Ascending aorta (tissue), 2 donors: ENCODE data around the gene CLSTN2. TPM values are rescaled to one million over a fixed set of nuclear protein-coding genes. Genes with fewer than 3 reads are reported as not detected.

Source experiments
- DNase-seq, 2 donors: peaks; one replicate each; pipeline ENCODE4 v3.0.0-alpha.2; 2019; ENCODE audit warnings: low spot score in 2 of 2
- H3K27ac ChIP-seq, 2 donors: fragments of 200-600 bp; sonication (generic); one replicate each; pipeline ENCODE4 v1.5.1; 2016 to 2017; ENCODE audit warnings: mild to moderate bottlenecking in 1 of 2
- H3K27me3 ChIP-seq: fragments of 200-600 bp; sonication (generic); one replicate; pipeline ENCODE4 v1.5.1; 2017
- H3K36me3 ChIP-seq, 2 donors: fragments of 200-600 bp; sonication (generic); one replicate each; pipeline ENCODE4 v1.5.1; 2016
- H3K4me1 ChIP-seq, 2 donors: fragments of 200-600 bp; sonication (generic); one replicate each; pipeline ENCODE4 v1.5.1; 2016 to 2017; ENCODE audit warnings: mild to moderate bottlenecking in 1 of 2
- H3K4me3 ChIP-seq, 2 donors: fragments of 200-600 bp; sonication (generic); one replicate each; pipeline ENCODE4 v1.5.1; 2016 to 2017; ENCODE audit warnings: mild to moderate bottlenecking in 1 of 2
- H3K9me3 ChIP-seq, 2 donors: fragments of 200-600 bp; sonication (generic); one replicate each; pipeline ENCODE4 v1.5.1; 2016
- CTCF ChIP-seq, 3 experiments: fragments of 200-600 bp in 2 of 3; fragments of 450-650 bp in 1 of 3; sonication (generic) in 2 of 3; IDR thresholded peaks; one replicate each; pipeline ENCODE4 v1.5.1; 2016 to 2019; ENCODE audit warnings: antibody characterized with exemption in 3 of 3, mild to moderate bottlenecking in 1 of 3, moderate library complexity in 1 of 3
- intact Hi-C: fragments of 100-400 bp; cut with DNase I; formaldehyde crosslinking; loops from one replicate; pipeline ENCODE4 v1.15.1; 2023
- total RNA-seq: library from RNA; depleted of rRNA; stranded (reverse); fragments of >200 nt; gene quantifications from one replicate; pipeline ENCODE4 v1.1.0, GENCODE V29; 2016

CLSTN2 gene
- total RNA-seq, 1 donor from 2014 or later = 65.8 TPM

GRCh38 chr3:139894643-139894989 is 40.4 kb upstream of the CLSTN2 start:
- intact Hi-C loops = no loop called here

GRCh38 chr3:139897759-139898158 is 37.2 kb upstream of the CLSTN2 start:
- intact Hi-C loops = no loop called here
- H3K27ac ChIP-seq = no peak overlapping the region

More at GRCh38 chr3:139894643-139894989, 40.4 kb upstream of the CLSTN2 start:
- H3K27me3 ChIP-seq = no peaks in the 10 kb centered on the region
- DNase-seq = no peak
- no peak overlapping the region for H3K4me3 ChIP-seq
- H3K9me3 ChIP-seq = no peaks in the 10 kb centered on the region
- no peaks in the 10 kb centered on the region for H3K4me1 ChIP-seq
- no peaks in the 10 kb centered on the region for H3K36me3 ChIP-seq
- peak overlapping the region in 1 of 2 donors; percentile 28 for H3K27ac ChIP-seq
- TF ChIP-seq CTCF (IDR thresholded peaks at IDR 0.05) = no peak

GRCh38 chr3:139906418-139906817 is 28.6 kb upstream of the CLSTN2 start:
- Histone ChIP-seq H3K4me1 (no peaks in the 10 kb centered on the region), H3K27ac (no peak overlapping the region), H3K9me3 (no peaks in the 10 kb centered on the region), H3K36me3 (no peaks in the 10 kb centered on the region), H3K4me3 (no peak overlapping the region), H3K27me3 (no peaks in the 10 kb centered on the region)
- no peak for TF ChIP-seq CTCF (IDR thresholded peaks at IDR 0.05)
- DNase-seq = no peak
- intact Hi-C loops = no loop called here

More at GRCh38 chr3:139897759-139898158, 37.2 kb upstream of the CLSTN2 start:
- DNase-seq = no peak
- Histone ChIP-seq H3K4me1 (no peaks in the 10 kb centered on the region), H3K4me3 (no peak overlapping the region), H3K27me3 (no peaks in the 10 kb centered on the region), H3K9me3 (no peaks in the 10 kb centered on the region), H3K36me3 (no peaks in the 10 kb centered on the region)
- no peak for TF ChIP-seq CTCF (IDR thresholded peaks at IDR 0.05)

GRCh38 chr3:139909811-139910210 is 25.2 kb upstream of the CLSTN2 start:
- intact Hi-C loops = no loop called here
- Histone ChIP-seq H3K27me3 (no peaks in the 10 kb centered on the region), H3K27ac (no peak overlapping the region), H3K9me3 (no peaks in the 10 kb centered on the region), H3K4me3 (no peak overlapping the region), H3K36me3 (no peaks in the 10 kb centered on the region), H3K4me1 (no peaks in the 10 kb centered on the region)
- no peak for TF ChIP-seq CTCF (IDR thresholded peaks at IDR 0.05)
- DNase-seq = no peak

- no peaks in the 10 kb centered on the region for H3K27me3 ChIP-seq
- H3K4me3 ChIP-seq = no peak overlapping the region
- no peaks in the 10 kb centered on the region for H3K9me3 ChIP-seq
- intact Hi-C loops = no loop called here
- H3K4me1 ChIP-seq = no peaks in the 10 kb centered on the region
- no peak for DNase-seq
- H3K27ac ChIP-seq = no peak overlapping the region
- no peaks in the 10 kb centered on the region for H3K36me3 ChIP-seq
- TF ChIP-seq CTCF (IDR thresholded peaks at IDR 0.05) = no peak
Measured at GRCh38 chr3:139916271-139916670, 18.7 kb upstream of the CLSTN2 start.

- H3K9me3 ChIP-seq = no peaks in the 10 kb centered on the region
- no peaks in the 10 kb centered on the region for H3K4me1 ChIP-seq
- no peaks in the 10 kb centered on the region for H3K27me3 ChIP-seq
- no peak for TF ChIP-seq CTCF (IDR thresholded peaks at IDR 0.05)
- no peaks in the 10 kb centered on the region for H3K36me3 ChIP-seq
- no peak for DNase-seq
- no peak overlapping the region for H3K4me3 ChIP-seq
- intact Hi-C loops = no loop called here
- H3K27ac ChIP-seq = no peak overlapping the region
Measured at GRCh38 chr3:139917226-139917785, 17.7 kb upstream of the CLSTN2 start.
